Esophagus squamous epithelium (tissue), 4 donors: ENCODE results near the gene VASH1.

Experiments used
- CTCF ChIP-seq, 6 experiments: fragments of 450-650 bp in 4 of 6; fragments of 200-600 bp in 2 of 6; sonication (generic) in 2 of 6; IDR thresholded peaks; one replicate each; pipeline ENCODE4 v1.5.1; 2016 to 2019; ENCODE audit warnings: antibody characterized with exemption in 6 of 6, mild to moderate bottlenecking in 4 of 6, moderate library complexity in 4 of 6
- POLR2A ChIP-seq, 4 donors: fragments of 450-650 bp; IDR thresholded peaks; one replicate each; pipeline ENCODE4 v1.6.1; 2017; ENCODE audit warnings: antibody characterized with exemption in 4 of 4, mild to moderate bottlenecking in 4 of 4, moderate library complexity in 3 of 4

GRCh38 chr14:76793324-76793723 lies 32.1 kb downstream of the VASH1 start:
- no peak for TF ChIP-seq CTCF (IDR thresholded peaks at IDR 0.05)
- TF ChIP-seq POLR2A (IDR thresholded peaks at IDR 0.05), result no peak
